ENCODE data around the gene TOP3B. TPM values are rescaled to one million over a fixed set of nuclear protein-coding genes. Genes with fewer than 3 reads are reported as not detected.

TOP3B gene
- total and polyA plus RNA-seq, 9 of the 15 experiments (the other 6 are each of a cell fraction or from before 2014, with no cell fraction given), result 3.0 to 188 (median 112) TPM

DNA sequence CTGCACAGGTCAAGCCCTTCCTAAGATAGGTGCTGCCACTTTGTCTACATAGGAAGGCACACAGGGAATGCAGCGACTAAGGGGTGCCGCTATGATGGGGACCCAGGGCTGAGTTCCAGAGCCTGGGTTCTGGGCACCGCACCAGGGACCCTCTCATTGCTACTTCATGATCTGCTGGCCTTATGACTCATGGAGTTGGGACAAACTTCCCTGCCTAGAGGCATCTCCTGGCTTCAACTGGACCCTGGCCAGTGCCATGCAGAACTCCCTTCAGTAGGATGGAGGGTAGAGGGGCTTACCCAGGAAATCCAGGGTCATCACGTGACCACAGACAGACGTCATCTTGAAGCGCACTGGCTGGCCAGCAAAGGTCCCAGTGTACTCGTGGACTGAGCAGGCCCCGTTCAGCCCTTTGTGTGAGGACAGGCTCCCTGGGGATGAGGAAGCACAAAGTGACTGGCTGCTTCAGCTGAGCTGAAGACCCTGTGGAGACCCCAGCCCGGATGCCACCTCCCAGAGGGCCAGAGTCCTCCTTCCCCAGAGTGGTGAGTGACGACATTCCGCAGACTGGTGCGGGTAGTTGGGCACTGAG, 8.4 kb downstream of the TOP3B start:
- POLR2A ChIA-PET, result interaction anchor here (0.8 to 22.7 kb wide), 5 partner anchors 8 to 107 kb away, joined by 3 to 382 read pairs (median 5); partner anchors contain the start of gene MAPK1
- no TSS peak for BruUV-seq (replicated peaks)
- CTCF ChIA-PET (ENCODE audit: low intra/inter-chr PET ratio), result interaction anchor here (1.4 to 1.5 kb wide), 2 partner anchors 21 to 222 kb away, joined by 3 to 4 read pairs; partner anchors contain the start of gene PPM1F
- TF ChIP-seq HDAC8 (tag; IDR thresholded peaks at IDR 0.05) (no peak), RBBP5 (IDR thresholded peaks at IDR 0.05; ENCODE audit: borderline replicate concordance, insufficient read depth, low read length, poor library complexity, severe bottlenecking) (peak; percentile 6), JUN (IDR thresholded peaks at IDR 0.05; ENCODE audit: borderline replicate concordance, low read depth, low read length) (no peak), JUN (CRISPR knock-in tag; IDR thresholded peaks at IDR 0.05; ENCODE audit: borderline replicate concordance) (no peak), TBL1XR1 (IDR thresholded peaks at IDR 0.05; ENCODE audit: low read length in 2 of 2) (0 out of 4 replicates have a peak, but pooled peaks of 1 of the 2 experiments have one; percentile 66), ZNF311 (CRISPR knock-in tag; IDR thresholded peaks at IDR 0.05) (0 out of 2 replicates have a peak, but pooled peaks have one; percentile 47), KDM1A (IDR thresholded peaks at IDR 0.05) (no peak), ETV6 (IDR thresholded peaks at IDR 0.05; ENCODE audit: borderline replicate concordance in 1 of 2, low read depth in 2 of 2, low read length in 1 of 2) (no peak), ETV6 (CRISPR knock-in tag; IDR thresholded peaks at IDR 0.05; ENCODE audit: borderline replicate concordance) (no peak), MBD2 (IDR thresholded peaks at IDR 0.05; ENCODE audit: borderline replicate concordance, low read depth) (no peak), USF2 (CRISPR knock-in tag; IDR thresholded peaks at IDR 0.05) (no peak)
- TF ChIP-seq, protein P1, sequence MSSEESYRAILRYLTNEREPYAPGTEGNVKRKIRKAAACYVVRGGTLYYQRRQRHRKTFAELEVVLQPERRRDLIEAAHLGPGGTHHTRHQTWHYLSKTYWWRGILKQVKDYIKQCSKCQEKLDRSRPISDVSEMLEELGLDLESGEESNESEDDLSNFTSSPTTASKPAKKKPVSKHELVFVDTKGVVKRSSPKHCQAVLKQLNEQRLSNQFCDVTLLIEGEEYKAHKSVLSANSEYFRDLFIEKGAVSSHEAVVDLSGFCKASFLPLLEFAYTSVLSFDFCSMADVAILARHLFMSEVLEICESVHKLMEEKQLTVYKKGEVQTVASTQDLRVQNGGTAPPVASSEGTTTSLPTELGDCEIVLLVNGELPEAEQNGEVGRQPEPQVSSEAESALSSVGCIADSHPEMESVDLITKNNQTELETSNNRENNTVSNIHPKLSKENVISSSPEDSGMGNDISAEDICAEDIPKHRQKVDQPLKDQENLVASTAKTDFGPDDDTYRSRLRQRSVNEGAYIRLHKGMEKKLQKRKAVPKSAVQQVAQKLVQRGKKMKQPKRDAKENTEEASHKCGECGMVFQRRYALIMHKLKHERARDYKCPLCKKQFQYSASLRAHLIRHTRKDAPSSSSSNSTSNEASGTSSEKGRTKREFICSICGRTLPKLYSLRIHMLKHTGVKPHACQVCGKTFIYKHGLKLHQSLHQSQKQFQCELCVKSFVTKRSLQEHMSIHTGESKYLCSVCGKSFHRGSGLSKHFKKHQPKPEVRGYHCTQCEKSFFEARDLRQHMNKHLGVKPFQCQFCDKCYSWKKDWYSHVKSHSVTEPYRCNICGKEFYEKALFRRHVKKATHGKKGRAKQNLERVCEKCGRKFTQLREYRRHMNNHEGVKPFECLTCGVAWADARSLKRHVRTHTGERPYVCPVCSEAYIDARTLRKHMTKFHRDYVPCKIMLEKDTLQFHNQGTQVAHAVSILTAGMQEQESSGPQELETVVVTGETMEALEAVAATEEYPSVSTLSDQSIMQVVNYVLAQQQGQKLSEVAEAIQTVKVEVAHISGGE (CRISPR knock-in tag; IDR thresholded peaks at IDR 0.05), result 0 out of 6 replicates have a peak, but pooled peaks of 1 of the 3 experiments have one; percentile 7

More for the DNA sequence above, 8.4 kb downstream of the TOP3B start:
- Histone ChIP-seq H3K79me2 (ENCODE audit: control insufficient read depth, insufficient read depth, low read length) (peaks cover 12% of the 10 kb centered on the region; the same call in 2 of the 3 replicates), H3K4me3 (no peak overlapping the region), H3K27ac (ENCODE audit: extremely low read depth, low read depth, low read length) (no peak overlapping the region), H3K36me3 (ENCODE audit: control insufficient read depth, insufficient read depth, low read length) (peaks cover 92% of the 10 kb centered on the region), H3K9me3 (replicated peaks; ENCODE audit: control insufficient read depth, insufficient read depth, low read depth, low read length) (no peaks in the 10 kb centered on the region), H3K9me1 (ENCODE audit: control insufficient read depth, insufficient read depth, low read length) (peaks cover 25% of the 10 kb centered on the region), H4K20me1 (replicated peaks; ENCODE audit: control insufficient read depth, insufficient read depth, low read length) (peaks cover 64% of the 10 kb centered on the region), H2AFZ (ENCODE audit: low read depth, low read length) (no peak overlapping the region), H3K4me2 (ENCODE audit: insufficient read depth, low read length) (no peak overlapping the region), H3K27me3 (ENCODE audit: control insufficient read depth in 2 of 2, insufficient read depth in 2 of 2, low read length in 2 of 2) (no peaks in the 10 kb centered on the region), H3K9ac (ENCODE audit: insufficient read depth in 1 of 2, low read depth in 2 of 2, low read length in 2 of 2) (peak overlapping the region in 1 of 2 experiments; percentile 18; a peak in 1 of 4 replicates), H3K4me1 (replicated peaks in 1 of 2; ENCODE audit: control insufficient read depth in 2 of 2, insufficient read depth in 2 of 2, low read length in 2 of 2) (peaks cover 0 to 23% of the 10 kb centered on the region in 2 experiments; a peak in 1 of 5 replicates)
- no peak for FAIRE-seq
- peak; percentile 1; the same call in 1 of the 3 replicates for ATAC-seq
- no peak for DNase-seq (ENCODE audit: extremely low read depth in 1 of 4, low spot score in 3 of 4)
- WGBS (ENCODE audit: insufficient coverage, low coverage, missing lambda C conversion rate), result 83% methylated on average over 12 of the region's 12 CpGs
- in situ Hi-C loops (cut with MboI), result no loop called here
- intact Hi-C loops (cut with micrococcal nuclease), result no loop called here
